Measurements from ENCODE around the gene APOL3. TPM values are rescaled to one million over a fixed set of nuclear protein-coding genes. Genes with fewer than 3 reads are reported as not detected.

The APOL3 gene
- total and polyA plus RNA-seq, 2 of the 13 experiments (the other 11 are each of a cell fraction or from before 2014, with no cell fraction given) = 3.8 to 5.4 TPM

DNA sequence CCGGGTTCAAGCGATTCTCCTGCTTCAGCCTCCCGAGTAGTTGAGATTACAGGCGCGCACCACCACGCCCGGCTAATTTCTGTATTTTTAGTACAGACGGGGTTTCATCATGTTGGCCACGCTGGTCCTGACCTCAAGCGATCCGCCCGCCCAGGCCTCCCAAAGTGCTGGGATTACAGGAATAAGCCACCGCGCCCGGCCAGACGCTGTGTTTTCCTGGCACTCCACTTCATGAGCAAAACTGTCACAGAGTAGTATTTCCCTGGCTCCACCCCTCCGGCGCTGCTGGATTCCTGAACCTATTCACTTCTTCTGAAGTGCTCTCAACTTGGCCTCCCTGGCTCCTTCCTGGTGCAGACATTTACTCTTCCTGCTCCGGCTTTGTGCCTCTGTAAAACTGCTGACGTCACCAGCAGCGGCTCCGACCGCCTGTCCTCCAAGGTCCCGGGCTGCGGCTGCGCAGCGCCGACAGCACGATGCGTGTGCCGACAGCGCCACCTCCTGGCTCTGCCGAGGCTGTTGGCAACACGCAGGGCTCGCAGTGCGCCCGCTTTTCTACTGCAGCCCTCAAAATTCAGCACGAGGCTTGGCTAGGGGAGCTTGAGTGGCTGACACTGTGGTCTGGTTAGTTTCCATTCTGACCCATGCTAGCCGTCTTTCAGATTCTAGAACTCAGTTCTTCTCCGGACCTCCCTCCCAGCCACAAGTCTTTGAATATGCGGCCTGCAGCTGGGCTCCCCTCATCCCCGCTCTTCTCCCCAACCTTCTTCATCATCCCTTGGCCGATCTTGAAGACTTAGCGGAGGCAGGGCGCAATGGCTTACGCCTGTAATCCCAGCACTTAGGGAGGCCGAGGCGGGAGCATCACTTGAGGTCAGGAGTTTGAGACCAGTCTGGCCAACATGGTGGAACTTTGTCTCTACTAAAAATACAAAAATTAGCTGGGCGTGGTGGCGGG lies 36.6 kb downstream of the APOL3 start (continued):
- TF ChIP-seq, protein P1, sequence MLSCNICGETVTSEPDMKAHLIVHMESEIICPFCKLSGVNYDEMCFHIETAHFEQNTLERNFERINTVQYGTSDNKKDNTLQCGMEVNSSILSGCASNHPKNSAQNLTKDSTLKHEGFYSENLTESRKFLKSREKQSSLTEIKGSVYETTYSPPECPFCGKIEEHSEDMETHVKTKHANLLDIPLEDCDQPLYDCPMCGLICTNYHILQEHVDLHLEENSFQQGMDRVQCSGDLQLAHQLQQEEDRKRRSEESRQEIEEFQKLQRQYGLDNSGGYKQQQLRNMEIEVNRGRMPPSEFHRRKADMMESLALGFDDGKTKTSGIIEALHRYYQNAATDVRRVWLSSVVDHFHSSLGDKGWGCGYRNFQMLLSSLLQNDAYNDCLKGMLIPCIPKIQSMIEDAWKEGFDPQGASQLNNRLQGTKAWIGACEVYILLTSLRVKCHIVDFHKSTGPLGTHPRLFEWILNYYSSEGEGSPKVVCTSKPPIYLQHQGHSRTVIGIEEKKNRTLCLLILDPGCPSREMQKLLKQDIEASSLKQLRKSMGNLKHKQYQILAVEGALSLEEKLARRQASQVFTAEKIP (CRISPR knock-in tag; IDR thresholded peaks at IDR 0.05; ENCODE audit: borderline replicate concordance) = no peak
- TF ChIP-seq ZNF253 (CRISPR knock-in tag; IDR thresholded peaks at IDR 0.05; ENCODE audit: borderline replicate concordance) (no peak), ZNF83 (CRISPR knock-in tag; IDR thresholded peaks at IDR 0.05; ENCODE audit: borderline replicate concordance) (no peak), STAT6 (CRISPR knock-in tag; IDR thresholded peaks at IDR 0.05; ENCODE audit: borderline replicate concordance) (no peak), ZBTB8A (CRISPR knock-in tag; IDR thresholded peaks at IDR 0.05; ENCODE audit: borderline replicate concordance, low read depth) (0 out of 2 replicates have a peak, but pooled peaks have one; percentile 54), ZNF598 (CRISPR knock-in tag; IDR thresholded peaks at IDR 0.05; ENCODE audit: borderline replicate concordance) (no peak), FOXA3 (CRISPR knock-in tag; IDR thresholded peaks at IDR 0.05) (peak; percentile 59), ZNF567 (CRISPR knock-in tag; IDR thresholded peaks at IDR 0.05; ENCODE audit: borderline replicate concordance) (0 out of 2 replicates have a peak, but pooled peaks have one; percentile 35), KLF16 (CRISPR knock-in tag; IDR thresholded peaks at IDR 0.05) (peak in 1 of 2 experiments; percentile 78; a peak in 1 of 4 replicates), CEBPZ (IDR thresholded peaks at IDR 0.05; ENCODE audit: low read length) (no peak), MXD1 (CRISPR knock-in tag; IDR thresholded peaks at IDR 0.05) (peak; percentile 76), SMARCE1 (IDR thresholded peaks at IDR 0.05; ENCODE audit: borderline replicate concordance) (no peak), BCLAF1 (IDR thresholded peaks at IDR 0.05) (no peak), STAG1 (CRISPR knock-in tag; IDR thresholded peaks at IDR 0.05) (peak; percentile 100)
- TF ChIP-seq, protein P2, sequence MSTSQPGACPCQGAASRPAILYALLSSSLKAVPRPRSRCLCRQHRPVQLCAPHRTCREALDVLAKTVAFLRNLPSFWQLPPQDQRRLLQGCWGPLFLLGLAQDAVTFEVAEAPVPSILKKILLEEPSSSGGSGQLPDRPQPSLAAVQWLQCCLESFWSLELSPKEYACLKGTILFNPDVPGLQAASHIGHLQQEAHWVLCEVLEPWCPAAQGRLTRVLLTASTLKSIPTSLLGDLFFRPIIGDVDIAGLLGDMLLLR (CRISPR knock-in tag; IDR thresholded peaks at IDR 0.05) = 0 out of 2 replicates have a peak, but pooled peaks have one; percentile 59

Data from HepG2 (cell line).